Activated CD4-positive, alpha-beta T cell treated with anti-CD3 and anti-CD28 coated beads, Interleukin-2, amount 50 U/mL, for 48 hours (primary cell): ENCODE results near the gene PDYN.
A peak's percentile ranks its signal among the peaks of the same experiment; 100 is the strongest.
"Not testable (repeated sequence)": the region's sequence is repeated elsewhere in the genome, so short reads cannot be mapped to it uniquely, and the experiment has no call there.

Experiments used
- DNase-seq, 2 experiments: peaks; one replicate each; pipeline ENCODE4 v3.0.0-alpha.2; 2020

Gene PDYN

GRCh38 chr20:1993986-1994385, at the start of gene PDYN:
Gene PDYN, minus strand, starts transcription at chr20:1994058. Its CDS starts 10,974 bp downstream, at chr20:1983084.
- DNase-seq = no peak

GRCh38 chr20:2042400-2042799, 48.5 kb upstream of the PDYN start:
- no peak for DNase-seq

- no peak for DNase-seq
Measured at GRCh38 chr20:2038161-2038560, 44.3 kb upstream of the PDYN start.

- no peak for DNase-seq
Measured at GRCh38 chr20:2037296-2037914, 43.5 kb upstream of the PDYN start.

GRCh38 chr20:2036357-2036756, 42.5 kb upstream of the PDYN start:
- not testable (repeated sequence) for DNase-seq

DNA sequence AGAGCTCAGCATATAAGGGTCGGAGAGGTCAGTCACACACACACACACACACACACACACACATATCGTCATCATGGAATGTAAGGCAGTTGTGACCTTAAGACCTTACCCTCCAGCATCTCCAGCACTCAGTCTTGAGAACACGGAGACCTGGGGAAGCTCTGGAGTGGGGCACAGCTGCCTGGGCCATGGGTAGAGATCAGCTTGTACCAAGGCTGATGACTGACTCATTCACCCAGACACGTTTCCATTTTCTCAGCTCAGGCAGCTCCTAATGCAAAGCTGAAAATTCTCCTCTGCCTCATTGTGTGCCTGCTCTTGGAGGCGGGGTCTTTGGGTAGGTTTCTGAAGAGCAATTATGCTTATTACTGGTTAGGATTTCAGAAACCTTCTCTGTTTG, 38.3 kb upstream of the PDYN start:
- DNase-seq = no peak

- DNase-seq = no peak
Measured at GRCh38 chr20:2026514-2026913, 32.7 kb upstream of the PDYN start.

- no peak for DNase-seq
Measured at GRCh38 chr20:2026004-2026403, 32.1 kb upstream of the PDYN start.

DNA sequence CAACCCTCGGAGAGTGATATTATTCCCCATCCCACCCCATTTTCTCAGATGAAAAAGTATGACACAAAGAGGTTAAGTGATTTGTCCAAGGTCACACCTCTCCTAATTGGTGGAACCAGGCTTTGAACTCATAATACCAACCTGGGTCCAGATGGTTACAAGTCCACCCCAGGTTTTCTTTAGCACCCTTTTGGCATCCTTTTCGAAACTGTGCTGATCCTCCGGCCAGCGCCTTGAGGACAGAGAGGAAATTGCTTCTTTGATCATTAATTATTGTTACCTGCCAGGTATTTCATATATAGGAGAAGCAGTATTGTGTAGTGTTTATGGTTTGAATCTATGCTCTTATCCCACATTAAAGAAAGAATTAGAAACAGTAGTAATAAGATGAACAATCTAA, 29.3 kb upstream of the PDYN start:
- no peak for DNase-seq

GRCh38 chr20:2022163-2022562, 28.3 kb upstream of the PDYN start:
- no peak for DNase-seq

- no peak for DNase-seq
Measured at GRCh38 chr20:2010533-2010932, 16.7 kb upstream of the PDYN start.

DNA sequence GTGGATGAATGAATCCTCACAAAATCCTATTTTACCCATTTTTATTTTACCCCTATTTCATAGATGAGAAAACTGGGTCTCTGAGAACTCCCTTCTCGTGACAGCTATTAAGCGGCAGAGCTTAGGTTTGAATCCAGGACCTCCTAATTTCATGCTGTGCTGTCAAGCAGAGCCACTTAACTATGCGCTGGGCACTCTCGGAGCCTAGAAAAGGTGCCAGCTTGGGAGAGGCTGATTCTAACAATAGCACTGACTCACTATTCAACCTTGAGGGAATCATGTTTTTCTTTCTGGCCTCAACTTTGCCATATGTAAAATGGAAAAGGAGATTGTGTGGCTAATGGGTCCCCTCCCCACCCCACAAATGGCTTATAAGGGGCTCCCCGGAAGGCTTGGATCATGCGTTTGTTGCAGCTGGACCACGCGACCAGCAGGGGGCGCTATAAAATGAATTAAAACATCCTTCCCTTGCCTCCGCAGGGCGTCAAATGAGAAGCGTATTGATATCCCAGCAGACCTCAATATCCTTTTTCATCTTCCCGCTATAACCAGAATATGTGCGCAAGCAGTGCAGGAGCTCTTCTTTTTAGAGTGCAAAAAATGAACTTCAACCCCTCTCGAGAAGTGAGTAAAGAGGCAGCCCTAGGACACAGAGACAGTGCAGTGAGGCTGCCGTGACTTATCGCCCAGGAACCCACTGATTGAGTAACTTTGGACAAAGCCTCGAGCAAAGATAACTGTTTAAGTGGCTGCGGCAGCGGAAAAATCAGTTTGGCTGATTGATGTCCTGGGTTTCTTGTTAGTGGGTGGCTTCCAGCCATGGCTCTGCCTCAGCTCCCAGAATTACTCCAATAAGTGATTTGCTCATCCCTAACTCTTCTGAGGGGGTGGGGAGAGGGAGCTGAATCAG, 12.8 kb upstream of the PDYN start:
- DNase-seq = peak; percentile 17 to 38

- peak; percentile 69 to 74 for DNase-seq
Measured at GRCh38 chr20:2005831-2006426, 12.1 kb upstream of the PDYN start.

- DNase-seq = peak; percentile 15 to 28
Measured at GRCh38 chr20:2005359-2005758, 11.5 kb upstream of the PDYN start.

DNA sequence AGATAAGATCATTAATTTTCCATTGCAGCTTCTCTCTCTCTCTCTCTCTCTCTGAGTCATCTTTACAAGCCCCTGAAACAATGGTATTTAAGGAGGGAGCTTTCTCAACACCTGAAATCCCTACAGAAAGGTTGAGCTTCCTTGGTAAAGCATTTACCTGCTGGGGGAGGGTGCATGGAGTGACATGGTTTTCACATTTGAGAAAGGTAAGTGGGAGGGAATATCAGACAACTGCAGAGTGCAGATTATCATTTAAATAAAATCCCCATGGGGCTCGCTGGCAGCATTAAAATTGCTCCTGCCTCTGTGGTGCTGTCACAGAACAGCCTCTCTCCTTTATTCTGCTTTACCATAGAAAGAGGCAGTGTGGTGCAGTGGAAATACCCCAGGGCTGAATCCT, 10.3 kb upstream of the PDYN start:
- no peak for DNase-seq

GRCh38 chr20:2002365-2002764, 8.5 kb upstream of the PDYN start:
- DNase-seq = no peak

- DNase-seq = no peak
Measured at GRCh38 chr20:2001119-2001518, 7.3 kb upstream of the PDYN start.

DNA sequence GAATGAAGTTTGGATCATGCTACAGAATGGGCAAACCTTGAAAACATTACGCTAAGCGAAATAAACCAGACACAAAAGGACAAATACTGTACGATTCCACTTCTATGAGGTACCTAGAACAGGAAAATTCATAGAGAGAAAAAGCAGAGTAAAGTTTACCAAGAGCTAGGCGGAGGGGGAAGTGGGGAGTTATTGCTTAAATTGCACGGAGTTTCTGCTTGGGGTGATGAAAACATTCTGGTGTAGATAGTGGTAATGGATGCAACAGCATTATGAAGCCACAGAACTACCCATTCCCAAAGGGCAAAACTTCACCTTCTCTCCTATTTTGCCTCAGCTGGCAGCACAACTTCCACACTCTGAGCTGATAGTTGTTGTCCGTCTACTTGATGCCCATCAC, 6.4 kb upstream of the PDYN start:
- no peak for DNase-seq

- DNase-seq = no peak
Measured at GRCh38 chr20:1998715-1999114, 4.9 kb upstream of the PDYN start.

- no peak for DNase-seq
Measured at GRCh38 chr20:1998193-1998520, 4.3 kb upstream of the PDYN start.

GRCh38 chr20:1997483-1998192, 3.8 kb upstream of the PDYN start:
- no peak for DNase-seq

GRCh38 chr20:1995531-1996310, 1.9 kb upstream of the PDYN start:
- DNase-seq = no peak

DNA sequence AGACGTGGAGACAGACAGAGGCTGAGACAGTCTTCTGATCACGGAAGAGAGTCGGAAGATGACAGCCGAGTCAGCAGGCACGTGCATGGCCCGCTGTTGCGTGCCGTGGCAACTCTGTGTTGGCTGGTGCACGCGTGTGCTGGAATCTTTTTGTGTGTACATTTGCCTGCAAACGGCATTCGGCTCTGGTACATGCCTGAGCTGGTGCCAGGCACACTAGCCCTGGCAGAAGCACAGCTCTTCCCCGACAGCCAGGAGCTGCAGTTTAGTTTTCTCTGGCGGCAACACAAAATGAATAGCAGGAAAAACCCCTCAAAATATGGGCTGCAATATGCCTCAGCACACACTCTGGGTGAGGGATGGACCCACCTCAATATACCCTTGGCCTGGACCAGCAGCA, 769 bp upstream of the PDYN start:
- no peak for DNase-seq
